Measurements from ENCODE around the gene WEE2.

The WEE2 gene

GRCh38 chr7:141676618-141677017 is 31.5 kb upstream of the WEE2 start:
- no peak for TF ChIP-seq EZH2 (IDR thresholded peaks at IDR 0.05; ENCODE audit: borderline replicate concordance, low read depth, low read length, severe bottlenecking)
- no peak for TF ChIP-seq CTCF (IDR thresholded peaks at IDR 0.05; ENCODE audit: borderline replicate concordance, extremely low read depth, low read length, poor library complexity, severe bottlenecking)
- DNase-seq = no peak
- no peak overlapping the region for H3K27ac ChIP-seq (ENCODE audit: low read length)
- H4K20me1 ChIP-seq (ENCODE audit: insufficient read depth, low read length) = no peaks in the 10 kb centered on the region
- H3K79me2 ChIP-seq (ENCODE audit: insufficient read depth, low read length) = no peaks in the 10 kb centered on the region
- no peaks in the 10 kb centered on the region for H3K4me1 ChIP-seq (ENCODE audit: insufficient read depth, low read length)
- peaks cover 4% of the 10 kb centered on the region for H3K9me3 ChIP-seq (ENCODE audit: insufficient read depth, low read length, severe bottlenecking)
- ATAC-seq (ENCODE audit: insufficient read depth, low read depth) = no peak
- H3K9ac ChIP-seq (ENCODE audit: low read depth, low read length) = no peak overlapping the region
- H3K4me2 ChIP-seq (ENCODE audit: insufficient read depth, low read length) = no peak overlapping the region
- H2AFZ ChIP-seq (ENCODE audit: low read depth, low read length) = no peak overlapping the region
- peaks cover 29% of the 10 kb centered on the region for H3K36me3 ChIP-seq (ENCODE audit: insufficient read depth, low read length)
- H3K4me3 ChIP-seq (ENCODE audit: low read depth in 1 of 2, low read length in 2 of 2) = no peak overlapping the region
- no peaks in the 10 kb centered on the region for H3K27me3 ChIP-seq (ENCODE audit: insufficient read depth, low read length, poor library complexity)

GRCh38 chr7:141679014-141679413 is 29.1 kb upstream of the WEE2 start:
- Histone ChIP-seq H3K4me3 (ENCODE audit: low read depth in 1 of 2, low read length in 2 of 2) (no peak overlapping the region), H3K27ac (ENCODE audit: low read length) (no peak overlapping the region), H3K36me3 (ENCODE audit: insufficient read depth, low read length) (peaks cover 19% of the 10 kb centered on the region), H2AFZ (ENCODE audit: low read depth, low read length) (no peak overlapping the region), H4K20me1 (ENCODE audit: insufficient read depth, low read length) (no peaks in the 10 kb centered on the region), H3K4me1 (ENCODE audit: insufficient read depth, low read length) (no peaks in the 10 kb centered on the region), H3K4me2 (ENCODE audit: insufficient read depth, low read length) (no peak overlapping the region), H3K9ac (ENCODE audit: low read depth, low read length) (no peak overlapping the region), H3K79me2 (ENCODE audit: insufficient read depth, low read length) (no peaks in the 10 kb centered on the region), H3K27me3 (ENCODE audit: insufficient read depth, low read length, poor library complexity) (no peaks in the 10 kb centered on the region), H3K9me3 (ENCODE audit: insufficient read depth, low read length, severe bottlenecking) (no peaks in the 10 kb centered on the region)
- no peak for ATAC-seq (ENCODE audit: insufficient read depth, low read depth)
- no peak for TF ChIP-seq EZH2 (IDR thresholded peaks at IDR 0.05; ENCODE audit: borderline replicate concordance, low read depth, low read length, severe bottlenecking)
- no peak for DNase-seq

GRCh38 chr7:141685285-141686023 is 22.7 kb upstream of the WEE2 start:
- Histone ChIP-seq H3K4me2 (ENCODE audit: insufficient read depth, low read length) (no peak overlapping the region), H3K4me1 (ENCODE audit: insufficient read depth, low read length) (no peaks in the 10 kb centered on the region), H3K9ac (ENCODE audit: low read depth, low read length) (no peak overlapping the region), H3K27me3 (ENCODE audit: insufficient read depth, low read length, poor library complexity) (no peaks in the 10 kb centered on the region), H4K20me1 (ENCODE audit: insufficient read depth, low read length) (peaks cover 7% of the 10 kb centered on the region), H3K4me3 (ENCODE audit: low read depth in 1 of 2, low read length in 2 of 2) (no peak overlapping the region), H2AFZ (ENCODE audit: low read depth, low read length) (no peak overlapping the region), H3K79me2 (ENCODE audit: insufficient read depth, low read length) (no peaks in the 10 kb centered on the region; the same call in 1 of the 2 replicates), H3K36me3 (ENCODE audit: insufficient read depth, low read length) (peaks cover 28% of the 10 kb centered on the region), H3K9me3 (ENCODE audit: insufficient read depth, low read length, severe bottlenecking) (no peaks in the 10 kb centered on the region), H3K27ac (ENCODE audit: low read length) (no peak overlapping the region)
- no peak for ATAC-seq (ENCODE audit: insufficient read depth, low read depth)
- TF ChIP-seq EZH2 (IDR thresholded peaks at IDR 0.05; ENCODE audit: borderline replicate concordance, low read depth, low read length, severe bottlenecking) (no peak), CTCF (IDR thresholded peaks at IDR 0.05; ENCODE audit: borderline replicate concordance, extremely low read depth, low read length, poor library complexity, severe bottlenecking) (no peak)
- DNase-seq = no peak

GRCh38 chr7:141686074-141686473 is 22.1 kb upstream of the WEE2 start:
- Histone ChIP-seq H3K27me3 (ENCODE audit: insufficient read depth, low read length, poor library complexity) (no peaks in the 10 kb centered on the region), H3K9me3 (ENCODE audit: insufficient read depth, low read length, severe bottlenecking) (no peaks in the 10 kb centered on the region), H3K79me2 (ENCODE audit: insufficient read depth, low read length) (no peaks in the 10 kb centered on the region; the same call in 1 of the 2 replicates), H4K20me1 (ENCODE audit: insufficient read depth, low read length) (peaks cover 9% of the 10 kb centered on the region), H3K4me3 (ENCODE audit: low read depth in 1 of 2, low read length in 2 of 2) (no peak overlapping the region), H3K27ac (ENCODE audit: low read length) (no peak overlapping the region), H3K36me3 (ENCODE audit: insufficient read depth, low read length) (peaks cover 23% of the 10 kb centered on the region), H2AFZ (ENCODE audit: low read depth, low read length) (no peak overlapping the region), H3K4me1 (ENCODE audit: insufficient read depth, low read length) (no peaks in the 10 kb centered on the region), H3K4me2 (ENCODE audit: insufficient read depth, low read length) (no peak overlapping the region), H3K9ac (ENCODE audit: low read depth, low read length) (no peak overlapping the region)
- TF ChIP-seq EZH2 (IDR thresholded peaks at IDR 0.05; ENCODE audit: borderline replicate concordance, low read depth, low read length, severe bottlenecking) (no peak), CTCF (IDR thresholded peaks at IDR 0.05; ENCODE audit: borderline replicate concordance, extremely low read depth, low read length, poor library complexity, severe bottlenecking) (no peak)
- ATAC-seq (ENCODE audit: insufficient read depth, low read depth) (no peak), DNase-seq (no peak)

Data from DND-41 (cell line).